Natural killer cell (primary cell): ENCODE results near the gene LDHD. TPM values are rescaled to one million over a fixed set of nuclear protein-coding genes. Genes with fewer than 3 reads are reported as not detected.

ENCODE experiments used
- ATAC-seq, 3 donors: fragments of 150-1000 bp in 2 of 3; fragments of 200-7000 bp in 1 of 3; cut with Tn5 transposase; 1 replicate in 1 of 3; 2 replicates in 2 of 3; pipeline ENCODE4 v1.10.0; 2021; ENCODE audit warnings: mild to moderate bottlenecking in 2 of 3, moderate library complexity in 2 of 3
- DNase-seq, 2 donors: peaks; one replicate each; pipeline versions ENCODE4 v3.0.0 to v3.0.0-alpha.2; 2013 to 2021; ENCODE audit warnings: mixed read lengths in 1 of 2
- H3K27ac ChIP-seq: one replicate; pipeline ENCODE4 v1.5.1; 2013; ENCODE audit warnings: mild to moderate bottlenecking, low read length
- H3K27me3 ChIP-seq: one replicate; pipeline ENCODE4 v1.6.1; 2013; ENCODE audit warnings: low read length; ENCODE audit not compliant: control insufficient read depth, insufficient read depth
- H3K36me3 ChIP-seq: one replicate; pipeline ENCODE4 v1.6.1; 2013; ENCODE audit warnings: low read length; ENCODE audit not compliant: control insufficient read depth, insufficient read depth
- H3K4me1 ChIP-seq: one replicate; pipeline ENCODE4 v1.6.1; 2013; ENCODE audit warnings: low read length; ENCODE audit not compliant: control insufficient read depth, insufficient read depth
- H3K4me3 ChIP-seq: one replicate; pipeline ENCODE4 v1.5.1; 2013; ENCODE audit warnings: low read length
- H3K9me3 ChIP-seq: one replicate; pipeline ENCODE4 v1.6.1; 2013; ENCODE audit warnings: low read length; ENCODE audit not compliant: control insufficient read depth, insufficient read depth
- H3K27ac Mint-ChIP-seq, 2 donors: one replicate each; pipeline ENCODE4 v1.8.0; 2022; ENCODE audit warnings: mild to moderate bottlenecking in 2 of 2, mixed read lengths in 2 of 2, moderate library complexity in 1 of 2
- H3K27me3 Mint-ChIP-seq, 2 donors: one replicate each; pipeline ENCODE4 v1.8.0; 2022; ENCODE audit warnings: low read depth in 2 of 2, mixed read lengths in 2 of 2
- H3K36me3 Mint-ChIP-seq: one replicate; pipeline ENCODE4 v1.8.0; 2022; ENCODE audit warnings: mixed read lengths
- H3K4me1 Mint-ChIP-seq, 2 donors: one replicate each; pipeline ENCODE4 v1.8.0; 2022; ENCODE audit warnings: mixed read lengths in 2 of 2
- H3K4me3 Mint-ChIP-seq: one replicate; pipeline ENCODE4 v1.8.0; 2022; ENCODE audit warnings: mild to moderate bottlenecking, moderate library complexity, mixed read lengths
- H3K9me3 Mint-ChIP-seq, 2 donors: one replicate each; pipeline ENCODE4 v1.8.0; 2022; ENCODE audit warnings: mixed read lengths in 2 of 2
- CTCF ChIP-seq: fragments of 200-600 bp; IDR thresholded peaks from one replicate; pipeline ENCODE4 v1.8.0; 2022; ENCODE audit warnings: antibody characterized with exemption
- WGBS: methylation state at CpG from one replicate; pipeline ENCODE4 v1.1.7; 2013; ENCODE audit warnings: missing lambda C conversion rate; ENCODE audit not compliant: insufficient coverage; 5-methylcytosine and 5-hydroxymethylcytosine counted together
- intact Hi-C: fragments of 100-400 bp; cut with micrococcal nuclease; formaldehyde crosslinking; loops from one replicate; pipeline ENCODE4 v1.14.2; 2022
- total RNA-seq, 4 donors: library from RNA; stranded (reverse); fragments of 120-200 nt in 1 of 4; gene quantifications; one replicate each; pipeline versions ENCODE4 v1.2.3 to v1.2.4, GENCODE V29; 2013 to 2022

Gene LDHD
- total RNA-seq, 3 donors from 2014 or later (not counting 1 experiment from before 2014, with no cell fraction given) = 0.12 to 1.3 TPM; not detected in 1

GRCh38 chr16:75151798-75152197 lies 35.2 kb upstream of the LDHD start:
- Mint-ChIP-seq H3K27me3 (no peaks in the 10 kb centered on the region), H3K36me3 (peaks cover 21% of the 10 kb centered on the region), H3K27ac (no peak overlapping the region), H3K9me3 (peaks cover 5 to 8% of the 10 kb centered on the region in 2 donors), H3K4me1 (peaks cover 10 to 27% of the 10 kb centered on the region in 2 donors), H3K4me3 (peak overlapping the region; percentile 63)
- DNase-seq = no peak
- no CpG with 5 or more reads among the region's 2 CpGs for WGBS
- no peak for ATAC-seq
- H3K4me1 ChIP-seq = no peaks in the 10 kb centered on the region
- H3K27me3 ChIP-seq = no peaks in the 10 kb centered on the region
- no peak for TF ChIP-seq CTCF
- H3K4me3 ChIP-seq = no peak overlapping the region
- no peak overlapping the region for H3K27ac ChIP-seq
- no peaks in the 10 kb centered on the region for H3K9me3 ChIP-seq
- peaks cover 3% of the 10 kb centered on the region for H3K36me3 ChIP-seq
- intact Hi-C loops = no loop called here

DNA sequence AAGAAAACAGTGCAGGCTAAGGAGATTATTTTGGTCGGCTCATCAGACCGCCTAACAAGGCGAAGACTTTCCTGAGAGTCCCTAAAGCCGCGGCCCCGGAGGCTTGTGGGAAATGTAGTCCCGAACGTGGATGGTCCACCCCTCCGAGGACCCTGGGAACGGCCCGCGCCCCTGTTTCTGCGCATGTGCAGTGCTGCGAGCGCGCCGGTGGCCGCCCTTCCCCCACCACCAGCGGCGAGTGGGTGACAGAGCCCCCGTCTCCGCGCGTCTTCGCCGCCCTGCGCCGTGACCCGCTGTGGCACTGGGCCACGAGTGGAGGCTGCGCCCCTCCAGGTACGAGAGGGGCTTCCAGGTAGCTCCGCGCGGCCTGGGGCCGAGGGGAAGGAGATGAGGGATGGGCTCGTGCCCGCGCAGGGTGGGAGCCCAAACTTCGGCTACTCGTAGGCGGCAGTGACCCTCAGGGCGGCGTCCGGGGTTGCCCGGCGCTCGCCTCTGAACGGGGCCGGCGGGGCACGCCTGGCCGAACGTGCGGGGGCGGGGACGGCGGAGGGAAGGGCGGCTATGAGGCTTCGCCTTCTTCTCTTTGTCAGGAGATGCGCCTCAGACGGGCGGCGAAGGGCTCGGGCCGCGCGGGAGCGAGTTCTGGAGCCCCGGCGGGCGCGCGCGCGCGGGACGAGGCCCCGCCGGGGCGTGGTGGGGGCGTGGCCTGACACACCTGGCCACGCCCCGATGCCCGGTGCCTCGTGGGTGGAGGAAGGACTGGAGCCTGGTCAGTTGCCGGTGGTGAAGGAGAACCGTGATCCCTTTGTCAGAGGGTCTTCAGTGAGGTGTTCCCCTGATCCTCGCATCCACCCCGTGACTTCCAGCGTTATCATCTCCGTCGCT lies 32.0 kb upstream of the LDHD start, which contains the start of gene ZFP1:
TSS of gene ZFP1 (plus strand) at position 214 of the 885 bp plus-strand sequence. CDS start 4,428 bp downstream, outside the sequence.
- peak within 1 kb of the TSS; percentile 81 to 88 for H3K27ac Mint-ChIP-seq
- Histone ChIP-seq H3K4me3 (peak within 1 kb of the TSS; percentile 99), H3K36me3 (peaks cover under 1% of the 10 kb centered on the region), H3K27me3 (no peaks in the 10 kb centered on the region), H3K27ac (peak within 1 kb of the TSS; percentile 93), H3K4me1 (no peaks in the 10 kb centered on the region), H3K9me3 (no peaks in the 10 kb centered on the region)
- peak; percentile 93 to 96 for DNase-seq
- H3K4me1 Mint-ChIP-seq = peaks cover 10 to 27% of the 10 kb centered on the region in 2 donors
- ATAC-seq = peak; percentile 90 to 94 (median 91)
- no peaks in the 10 kb centered on the region for H3K27me3 Mint-ChIP-seq
- H3K4me3 Mint-ChIP-seq = peak within 1 kb of the TSS; percentile 92
- intact Hi-C loops = loop anchor here (1.0 kb wide), 1 partner anchor 163 kb away; the partner anchor contains the start of gene WDR59
- H3K9me3 Mint-ChIP-seq = peaks cover 5 to 8% of the 10 kb centered on the region in 2 donors
- no peak for TF ChIP-seq CTCF
- 1% methylated on average over 93 of the region's 93 CpGs for WGBS
- H3K36me3 Mint-ChIP-seq = peaks cover 21% of the 10 kb centered on the region

DNA sequence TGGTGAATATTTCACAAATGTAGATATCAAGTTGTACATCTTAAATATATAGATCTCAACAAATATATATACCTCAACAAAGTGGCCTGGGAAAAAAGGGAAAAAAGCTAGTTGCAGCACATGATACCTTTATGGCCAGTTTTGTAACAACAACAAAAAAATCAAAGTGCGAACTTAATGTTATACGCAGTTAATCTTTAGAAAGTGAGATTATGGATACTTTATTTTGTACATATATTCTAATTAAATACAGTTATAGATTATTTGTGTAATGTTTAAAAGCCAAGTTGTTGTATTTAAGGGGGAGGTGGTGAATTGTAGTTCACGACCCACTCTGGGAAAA lies 31.4 kb upstream of the LDHD start:
- intact Hi-C loops = loop anchor here (1.0 kb wide), 1 partner anchor 163 kb away; the partner anchor contains the start of gene WDR59
- H3K9me3 Mint-ChIP-seq = peaks cover 5 to 8% of the 10 kb centered on the region in 2 donors
- no peaks in the 10 kb centered on the region for H3K27me3 Mint-ChIP-seq
- Histone ChIP-seq H3K9me3 (no peaks in the 10 kb centered on the region), H3K4me1 (no peaks in the 10 kb centered on the region), H3K36me3 (no peaks in the 10 kb centered on the region), H3K27me3 (no peaks in the 10 kb centered on the region), H3K4me3 (no peak overlapping the region), H3K27ac (peak overlapping the region; percentile 93)
- peaks cover 20% of the 10 kb centered on the region for H3K36me3 Mint-ChIP-seq
- TF ChIP-seq CTCF = no peak
- 0% methylated on average over 1 of the region's 3 CpGs for WGBS
- peak overlapping the region; percentile 92 for H3K4me3 Mint-ChIP-seq
- ATAC-seq (no peak), DNase-seq (no peak)
- peaks cover 10 to 26% of the 10 kb centered on the region in 2 donors for H3K4me1 Mint-ChIP-seq
- peak overlapping the region; percentile 35 to 88 for H3K27ac Mint-ChIP-seq
